HTR-8/SVneo (cell line): ENCODE results near the gene CEP85.

Experiments used
- DNase-seq: peaks from one replicate; pipeline ENCODE4 v3.0.0; 2011; ENCODE audit warnings: low spot score, mixed read lengths; ENCODE audit not compliant: insufficient read length
- FAIRE-seq: peaks from 2 replicates; lab custom pipeline; 2011; peaks lifted over from hg19 to GRCh38; lab: Jason Lieb, UNC

CEP85 gene, protein sequence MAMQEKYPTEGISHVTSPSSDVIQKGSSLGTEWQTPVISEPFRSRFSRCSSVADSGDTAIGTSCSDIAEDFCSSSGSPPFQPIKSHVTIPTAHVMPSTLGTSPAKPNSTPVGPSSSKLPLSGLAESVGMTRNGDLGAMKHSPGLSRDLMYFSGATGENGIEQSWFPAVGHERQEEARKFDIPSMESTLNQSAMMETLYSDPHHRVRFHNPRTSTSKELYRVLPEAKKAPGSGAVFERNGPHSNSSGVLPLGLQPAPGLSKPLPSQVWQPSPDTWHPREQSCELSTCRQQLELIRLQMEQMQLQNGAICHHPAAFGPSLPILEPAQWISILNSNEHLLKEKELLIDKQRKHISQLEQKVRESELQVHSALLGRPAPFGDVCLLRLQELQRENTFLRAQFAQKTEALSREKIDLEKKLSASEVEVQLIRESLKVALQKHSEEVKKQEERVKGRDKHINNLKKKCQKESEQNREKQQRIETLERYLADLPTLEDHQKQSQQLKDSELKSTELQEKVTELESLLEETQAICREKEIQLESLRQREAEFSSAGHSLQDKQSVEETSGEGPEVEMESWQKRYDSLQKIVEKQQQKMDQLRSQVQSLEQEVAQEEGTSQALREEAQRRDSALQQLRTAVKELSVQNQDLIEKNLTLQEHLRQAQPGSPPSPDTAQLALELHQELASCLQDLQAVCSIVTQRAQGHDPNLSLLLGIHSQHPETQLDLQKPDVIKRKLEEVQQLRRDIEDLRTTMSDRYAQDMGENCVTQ

DNA sequence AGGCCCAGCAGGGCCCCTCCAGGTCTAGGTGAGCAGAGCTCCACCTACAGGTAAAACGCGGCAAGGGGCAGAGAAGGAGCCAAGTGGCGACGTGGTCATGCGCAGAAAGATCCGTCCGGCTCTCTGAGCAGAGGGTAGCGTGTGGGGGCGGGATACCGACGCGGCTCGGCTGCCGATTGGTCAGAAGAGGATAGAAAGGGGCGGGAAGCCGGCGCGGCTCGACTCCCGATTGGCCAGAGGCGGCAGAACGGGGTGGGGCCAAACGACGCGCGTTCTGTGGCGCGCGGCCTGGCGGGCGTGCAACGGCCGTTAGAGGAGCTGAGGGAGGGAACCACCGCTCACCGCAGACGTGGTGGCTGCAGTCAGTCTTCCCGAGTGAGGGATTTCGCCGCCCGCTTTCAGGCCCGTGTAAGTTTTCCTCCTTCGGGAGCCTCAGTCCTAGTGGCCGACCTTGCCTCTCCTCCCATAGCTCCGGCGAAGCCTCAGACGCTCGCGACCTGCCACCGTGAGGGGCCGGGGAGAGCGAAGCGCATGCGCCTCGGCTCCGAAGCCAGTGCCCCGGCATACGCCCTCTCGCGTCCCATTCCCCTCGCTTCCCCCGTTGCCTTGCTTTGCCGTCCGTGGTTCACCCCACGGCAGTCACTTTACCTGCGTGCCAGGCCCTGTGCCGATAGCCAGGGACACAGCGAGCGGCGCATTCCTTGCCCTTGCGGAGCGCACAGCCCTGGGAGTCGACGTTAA is at the start of gene CEP85:
CEP85 (plus strand) TSS at position 298 of the 741 bp plus-strand sequence. CDS start 5,584 bp downstream, outside the sequence.
- FAIRE-seq (peak; percentile 97), DNase-seq (peak; percentile 96)

DNA sequence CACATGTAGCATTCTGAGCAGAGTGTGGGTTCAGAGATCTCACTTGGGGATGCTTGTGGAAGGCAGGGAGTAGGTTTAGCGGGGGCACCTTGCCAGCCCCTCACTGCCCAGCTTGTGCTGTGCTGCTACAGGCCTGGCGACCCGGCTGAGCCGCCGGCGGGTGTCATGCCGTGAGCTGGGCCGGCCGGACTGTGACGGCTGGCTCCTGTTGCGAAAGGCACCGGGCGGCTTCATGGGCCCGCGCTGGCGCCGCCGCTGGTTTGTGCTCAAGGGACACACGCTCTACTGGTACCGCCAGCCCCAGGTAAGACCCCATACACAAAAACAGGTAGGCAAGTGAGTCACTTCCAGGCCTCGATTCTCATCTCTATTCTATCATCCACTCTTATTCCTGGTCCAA is 49.1 kb upstream of the CEP85 start:
- FAIRE-seq (no peak), DNase-seq (no peak)

DNA sequence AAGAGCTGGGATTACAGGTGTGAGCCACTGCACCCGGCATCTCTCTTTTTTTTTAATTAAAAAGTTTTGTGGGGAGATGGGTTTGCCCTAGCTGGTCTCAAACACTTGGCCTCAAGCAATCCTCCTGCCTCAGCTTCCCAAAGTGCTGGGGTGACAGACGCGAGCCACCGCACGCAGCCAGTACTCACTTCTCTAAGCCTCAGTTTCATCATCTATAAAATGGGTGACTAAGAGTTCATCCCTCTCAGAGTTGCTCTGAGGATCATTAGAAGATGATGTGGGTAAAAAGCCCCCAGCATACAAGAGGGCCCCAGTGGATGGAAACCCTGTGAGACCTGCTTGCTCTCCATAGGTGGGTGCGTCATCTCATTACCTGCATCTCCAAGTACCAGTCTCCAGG is 46.1 kb upstream of the CEP85 start:
- DNase-seq (no peak), FAIRE-seq (no peak)

DNA sequence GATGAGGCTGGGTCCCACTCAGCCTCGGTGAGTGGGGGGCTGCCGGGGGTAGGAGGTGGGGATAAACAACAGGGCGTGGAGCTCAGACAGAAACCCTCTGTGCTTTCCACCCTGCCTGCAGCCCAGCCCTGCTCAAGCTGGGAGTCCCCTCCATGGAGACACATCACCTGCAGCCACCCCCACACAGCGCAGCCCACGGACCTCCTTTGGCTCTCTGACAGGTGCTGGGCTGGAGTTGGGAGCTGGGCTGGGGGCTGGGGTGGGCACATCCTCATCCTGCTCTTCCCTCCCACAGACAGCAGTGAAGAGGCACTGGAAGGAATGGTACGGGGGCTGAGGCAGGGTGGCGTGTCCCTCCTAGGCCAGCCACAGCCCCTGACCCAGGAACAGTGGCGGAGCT is 45.5 kb upstream of the CEP85 start:
- DNase-seq = no peak
- FAIRE-seq = no peak

DNA sequence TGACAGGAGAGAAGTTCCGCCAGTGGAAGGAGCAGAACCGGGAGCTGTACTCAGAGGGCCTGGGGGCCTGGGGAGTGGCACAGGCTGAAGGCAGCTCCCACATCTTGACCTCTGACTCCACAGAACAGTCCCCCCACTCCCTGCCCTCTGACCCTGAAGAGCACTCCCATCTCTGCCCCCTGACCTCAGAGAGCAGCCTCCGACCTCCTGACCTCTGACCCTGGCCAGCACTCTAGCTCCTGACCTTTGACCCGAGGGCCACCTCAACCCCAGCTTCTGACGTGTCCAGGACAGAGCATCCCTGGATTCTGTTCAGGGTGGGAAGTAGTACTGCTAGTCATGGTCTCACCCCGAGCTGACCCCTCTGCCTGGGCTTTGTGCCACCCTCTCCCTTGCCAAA is 44.7 kb upstream of the CEP85 start:
- no peak for DNase-seq
- no peak for FAIRE-seq

DNA sequence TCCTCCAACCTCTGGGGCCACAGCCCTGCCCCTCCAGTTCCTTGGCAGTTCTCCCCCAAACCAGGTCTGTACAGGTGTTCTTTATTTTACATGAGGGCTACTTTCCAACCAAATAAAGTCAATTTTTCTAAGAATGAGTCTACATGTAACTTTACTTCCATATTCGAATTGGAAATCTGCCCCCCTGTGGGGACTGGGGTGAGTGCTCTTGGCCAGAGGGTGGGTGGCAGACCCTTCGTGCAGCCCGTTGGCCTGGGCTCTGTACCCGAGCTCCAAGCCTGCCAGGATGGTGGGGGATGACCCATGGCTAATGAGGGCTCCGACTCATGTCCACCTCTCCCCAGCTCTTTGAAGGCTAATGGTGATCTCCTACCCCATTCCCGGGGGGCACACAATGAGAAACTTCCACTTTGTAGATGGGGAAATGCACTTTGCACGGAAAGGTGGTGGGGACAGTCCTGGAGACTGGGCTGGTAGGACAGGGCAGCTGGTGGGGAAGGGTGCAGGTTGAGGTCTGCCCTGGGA is 44.2 kb upstream of the CEP85 start:
- FAIRE-seq = no peak
- DNase-seq = no peak

DNA sequence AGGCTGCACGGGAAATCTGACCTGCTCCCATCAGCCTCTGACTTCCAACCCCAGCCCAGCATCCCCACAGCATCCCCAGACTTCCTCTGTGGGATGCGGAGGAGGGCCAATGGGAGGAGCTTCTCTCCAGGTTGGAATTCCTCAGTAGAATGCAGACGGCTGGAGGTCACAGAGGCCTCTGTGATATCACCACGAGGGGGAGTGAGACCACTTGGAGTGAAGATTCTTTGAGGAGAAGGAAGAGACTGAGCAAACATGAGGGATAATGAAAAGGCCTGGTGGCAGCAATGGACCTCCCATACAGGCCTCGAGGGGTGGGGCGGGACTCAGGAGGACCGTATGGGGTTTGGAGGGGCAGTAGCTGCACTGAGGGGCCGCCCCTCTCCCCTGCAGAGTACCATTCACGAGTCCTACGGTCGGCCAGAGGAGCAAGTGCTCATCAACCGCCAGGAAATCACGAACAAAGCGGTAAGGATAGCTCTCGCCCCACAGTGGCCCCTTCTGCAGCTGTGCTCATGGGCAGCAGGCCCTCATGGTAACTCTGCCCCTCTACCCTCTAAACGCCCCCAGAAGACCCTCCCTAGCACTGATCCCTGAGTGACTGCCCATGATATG is 43.5 kb upstream of the CEP85 start, which contains the start of gene CATSPER4:
CATSPER4 (plus strand) TSS at position 230 of the 615 bp plus-strand sequence; CDS start at position 256, 26 bp downstream.
- DNase-seq = peak; percentile 53

DNA sequence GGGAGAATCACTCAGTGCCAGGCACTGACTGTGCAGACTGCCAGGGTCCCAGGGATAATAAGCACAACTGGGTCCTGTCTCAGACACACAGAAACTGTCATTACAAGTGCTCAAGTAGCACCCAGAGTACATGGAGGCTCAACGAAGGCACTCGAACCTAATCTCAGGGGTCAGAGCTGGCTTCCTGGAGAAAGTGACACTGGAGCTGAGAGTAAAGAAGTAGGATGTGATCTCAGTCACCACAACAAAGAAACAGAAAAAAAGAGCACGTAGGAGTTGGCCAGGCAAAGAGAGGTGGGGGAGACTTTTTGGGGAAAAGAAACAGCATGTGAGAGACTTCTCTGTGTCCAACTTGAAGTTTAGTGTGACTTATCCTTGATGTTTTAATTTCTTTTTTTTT is 42.3 kb upstream of the CEP85 start:
- no peak for FAIRE-seq
- no peak for DNase-seq

More for the DNA sequence above, 43.5 kb upstream of the CEP85 start, which contains the start of gene CATSPER4:
- FAIRE-seq = no peak

DNA sequence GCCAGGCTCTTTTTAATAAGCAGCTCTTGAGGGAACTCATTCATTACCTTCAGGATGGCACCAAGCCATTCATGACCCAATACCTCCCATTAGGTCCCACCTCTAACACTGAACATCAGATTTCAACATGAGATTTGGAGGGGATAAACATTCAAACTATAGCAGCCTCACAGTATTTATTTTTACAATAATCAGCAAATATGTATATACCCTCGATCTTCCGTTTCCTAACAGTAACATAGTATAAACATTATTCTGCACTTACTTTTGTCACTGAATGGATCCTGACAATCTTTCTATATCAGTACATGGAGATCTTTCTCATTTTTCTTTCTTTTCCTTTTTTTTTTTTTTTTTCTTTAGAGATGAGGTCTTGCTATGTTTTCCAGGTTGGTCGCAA is 38.2 kb upstream of the CEP85 start:
- DNase-seq = no peak
- no peak for FAIRE-seq

DNA sequence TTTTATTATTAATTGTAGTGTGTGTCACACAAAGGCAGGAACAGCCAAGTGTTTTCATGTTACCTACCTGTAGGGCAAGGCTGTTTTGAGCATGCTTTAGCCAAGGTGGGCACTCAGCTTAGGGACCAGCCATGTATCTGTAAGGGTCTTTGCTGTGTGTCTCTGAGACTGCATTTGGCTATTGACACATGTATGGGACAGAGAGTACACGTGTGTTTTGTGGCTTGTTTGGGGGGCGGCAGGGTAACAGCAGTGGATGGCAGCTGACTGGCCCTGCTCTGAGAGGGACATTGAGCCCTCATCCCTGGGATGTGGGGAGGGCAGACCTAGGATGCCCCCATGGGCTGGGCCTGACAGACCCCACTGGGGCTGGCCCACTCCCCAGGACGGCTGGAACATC is 36.7 kb upstream of the CEP85 start:
- FAIRE-seq = no peak
- no peak for DNase-seq

DNA sequence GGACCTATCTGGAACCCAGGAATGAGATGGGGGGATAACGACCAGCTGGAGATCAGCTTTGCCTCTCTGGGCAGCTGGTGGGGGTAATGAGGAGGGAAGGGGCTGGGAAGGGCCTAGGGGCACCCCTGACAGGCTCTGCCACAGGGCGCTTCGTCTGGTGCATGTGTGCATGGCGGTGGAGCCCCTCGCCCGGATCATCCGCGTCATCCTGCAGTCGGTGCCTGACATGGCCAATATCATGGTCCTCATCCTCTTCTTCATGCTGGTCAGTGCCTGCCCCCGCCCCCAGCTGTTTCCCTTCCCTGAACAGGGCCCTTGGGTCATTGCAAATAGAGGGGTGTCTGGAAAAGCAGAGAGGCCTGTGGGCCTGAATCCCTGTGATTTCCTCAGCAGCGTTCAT is 36.2 kb upstream of the CEP85 start:
- FAIRE-seq (no peak), DNase-seq (no peak)

DNA sequence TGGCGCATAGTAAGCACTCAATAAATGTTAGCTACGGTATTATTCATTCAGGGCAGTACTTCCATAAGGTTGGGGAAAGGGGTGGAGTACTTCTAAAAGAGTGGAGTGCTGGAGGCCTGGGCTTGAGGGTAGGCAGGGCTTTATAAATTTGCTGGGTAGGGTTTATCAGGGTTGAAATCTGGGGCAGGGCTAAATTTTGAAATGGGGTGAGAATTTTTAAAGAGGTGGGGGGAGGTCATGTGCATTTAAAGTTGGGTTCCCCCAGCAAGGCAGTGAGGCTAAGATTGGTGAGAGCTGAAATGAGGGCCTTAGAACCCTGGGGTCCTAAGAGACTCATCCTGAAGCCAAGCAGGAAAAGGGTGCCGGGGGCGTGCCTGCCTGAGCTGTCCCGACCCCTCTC is 33.6 kb upstream of the CEP85 start:
- DNase-seq (no peak), FAIRE-seq (no peak)

DNA sequence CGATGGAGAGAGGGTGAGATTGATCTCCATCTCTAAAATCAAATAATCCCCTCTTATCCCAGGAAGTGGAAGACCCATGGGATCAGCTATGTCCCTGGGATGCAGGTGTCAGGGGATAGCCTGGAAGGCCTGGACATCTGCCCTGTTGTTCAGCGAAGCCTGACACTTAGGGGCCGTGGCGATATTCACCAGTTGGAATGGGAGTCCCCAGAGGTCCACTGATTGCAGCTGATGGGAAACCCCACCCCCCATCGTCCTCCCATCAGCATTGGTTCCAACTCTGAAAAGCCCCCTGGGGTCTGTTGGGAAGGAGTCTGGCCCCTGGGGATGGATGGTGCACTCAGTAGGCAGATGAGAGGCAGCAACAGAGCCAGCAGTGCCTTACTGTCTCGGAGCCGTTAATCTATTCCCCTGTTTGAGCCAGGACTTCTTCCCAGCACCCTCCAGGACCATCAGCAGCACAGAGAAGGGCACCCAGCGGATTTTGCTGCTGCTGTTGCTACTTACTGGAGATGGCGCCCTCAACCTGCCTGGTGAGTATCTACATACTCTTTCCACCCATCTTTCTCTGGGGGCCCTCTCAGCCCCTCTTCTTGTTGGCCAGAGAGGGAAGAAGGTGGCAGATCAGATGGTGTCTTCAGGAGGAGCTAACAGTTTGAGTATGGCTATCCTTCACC is 30.2 kb upstream of the CEP85 start:
- FAIRE-seq = no peak

DNA sequence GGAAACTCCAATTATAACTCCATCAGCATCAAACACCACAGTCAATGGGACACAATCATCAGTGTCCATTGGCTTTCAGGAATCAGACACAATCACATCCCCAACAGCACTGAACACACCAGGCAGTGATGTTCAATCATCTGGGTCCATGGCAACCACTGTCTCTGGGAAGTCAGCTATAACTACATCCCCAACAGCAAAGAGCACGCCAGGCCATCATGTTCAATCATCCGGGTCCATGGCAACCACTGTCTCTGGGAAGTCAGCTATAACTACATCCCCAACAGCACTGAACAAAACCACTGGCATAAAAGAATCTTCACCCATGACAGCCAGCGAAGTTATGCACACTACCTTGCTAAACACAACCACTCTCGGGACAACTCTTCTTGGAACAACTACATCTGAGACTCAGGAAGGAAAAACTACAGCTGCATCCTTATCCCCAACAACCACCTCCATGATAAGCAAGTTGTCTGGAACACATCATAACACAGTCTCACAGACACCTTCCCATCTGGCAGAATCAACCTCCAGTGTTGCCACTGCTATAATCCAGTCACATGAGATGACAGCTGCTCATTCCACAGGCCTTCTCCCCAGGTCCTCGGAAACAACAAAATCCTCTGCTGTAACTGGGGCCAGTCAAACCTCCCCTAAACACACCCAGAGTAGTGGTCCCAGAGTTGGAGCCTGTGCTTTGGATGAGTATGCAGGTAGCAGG is 23.7 kb upstream of the CEP85 start:
- DNase-seq (no peak), FAIRE-seq (no peak)

More for the DNA sequence above, 30.2 kb upstream of the CEP85 start:
- DNase-seq = no peak

DNA sequence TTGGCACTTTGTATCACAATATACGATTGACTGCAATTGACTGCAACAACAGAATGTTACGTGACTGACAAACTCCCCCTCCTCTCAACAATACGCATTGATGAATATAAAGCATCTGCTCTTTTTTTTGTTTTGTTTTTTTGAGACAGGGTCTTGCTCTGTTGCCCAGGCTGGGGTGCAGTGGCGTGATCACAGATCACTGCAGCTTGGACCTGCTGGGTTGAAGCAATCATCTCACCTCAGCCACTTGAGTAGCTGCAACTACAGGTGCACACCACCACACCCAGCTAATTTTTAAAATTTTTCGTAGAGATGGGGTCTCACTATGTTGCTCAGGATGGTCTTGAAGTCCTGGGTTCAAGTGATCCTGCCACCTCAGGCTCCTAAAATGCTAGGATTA is 21.3 kb upstream of the CEP85 start:
- FAIRE-seq (no peak), DNase-seq (no peak)

DNA sequence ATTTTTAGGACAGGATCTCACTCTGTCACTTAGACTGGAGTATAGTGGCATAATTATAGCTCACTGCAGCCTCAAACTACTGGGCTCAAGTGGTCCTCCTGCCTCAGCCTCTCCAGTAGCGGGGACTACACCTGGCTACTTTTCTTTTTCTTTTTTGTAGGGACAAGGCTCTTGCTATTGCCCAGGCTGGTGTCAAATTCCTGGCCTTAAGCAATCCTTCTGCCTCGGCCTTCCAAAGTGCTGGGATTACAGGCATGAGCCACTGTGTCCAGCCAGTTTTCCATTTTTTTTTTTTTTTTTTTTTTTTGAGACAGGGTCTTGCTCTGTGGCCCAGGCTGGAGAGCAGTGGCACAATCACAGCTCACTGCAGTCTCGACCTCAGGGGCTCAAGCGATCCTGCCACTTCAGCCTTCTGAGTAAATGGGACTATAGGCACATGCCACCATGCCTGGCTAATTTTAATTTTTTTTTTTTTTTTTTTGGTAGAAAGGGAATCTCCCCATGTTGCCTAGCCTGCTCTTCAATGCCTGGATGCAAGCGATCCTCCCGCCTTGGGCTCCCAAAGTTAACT is 20.6 kb upstream of the CEP85 start:
- DNase-seq (no peak), FAIRE-seq (no peak)

DNA sequence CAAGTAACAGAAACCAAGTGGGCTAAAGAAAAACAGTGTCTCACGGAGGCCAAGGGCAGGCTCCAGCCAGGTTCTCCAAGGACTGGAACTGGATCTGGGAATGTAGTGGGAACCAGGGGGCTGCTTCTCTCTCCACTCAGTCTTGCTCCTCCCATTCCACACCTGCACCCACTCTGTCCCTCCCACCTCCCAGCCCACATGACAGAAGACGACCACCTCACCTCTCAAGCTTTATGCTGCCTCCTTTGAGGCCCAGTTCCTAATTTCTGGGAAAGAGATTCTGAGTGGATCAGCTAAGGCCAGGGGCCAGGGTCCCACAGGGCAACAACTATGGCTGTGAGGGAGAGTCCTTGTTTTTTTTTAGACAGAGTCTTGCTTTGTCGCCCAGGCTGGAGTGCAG is 18.8 kb upstream of the CEP85 start:
- FAIRE-seq (no peak), DNase-seq (no peak)

DNA sequence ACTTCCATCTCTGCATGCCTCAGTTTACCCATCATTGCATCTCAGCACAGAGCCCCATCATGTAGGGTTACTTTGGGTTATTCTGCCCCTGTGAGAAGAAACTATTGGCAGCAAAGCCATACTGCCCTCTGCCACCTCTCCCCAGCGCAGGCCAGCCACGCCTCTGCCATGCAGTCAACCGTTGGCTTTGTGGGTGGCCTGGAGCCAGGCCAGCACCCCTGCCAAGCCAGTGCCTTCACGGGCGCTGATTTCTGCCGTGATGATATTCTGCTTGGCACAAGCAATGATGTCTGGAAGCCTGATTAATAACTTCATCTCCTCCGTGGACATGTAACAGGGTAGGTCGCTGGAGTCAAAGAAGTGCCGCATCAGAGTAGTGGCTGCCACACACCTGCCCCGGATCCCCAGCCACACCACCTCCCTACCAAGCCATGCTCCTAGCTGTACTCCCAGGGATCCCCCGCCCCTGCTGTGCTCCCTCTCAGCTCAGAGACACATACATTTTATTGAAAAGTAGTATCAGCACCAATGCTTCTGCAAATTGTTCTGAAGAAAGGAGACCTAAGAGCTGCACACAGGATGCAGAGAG is 15.0 kb upstream of the CEP85 start:
- DNase-seq = no peak
- FAIRE-seq = no peak
